ENCODE measurements around the gene CPNE2. TPM values are rescaled to one million over a fixed set of nuclear protein-coding genes. Genes with fewer than 3 reads are reported as not detected.

CPNE2 gene
- polyA plus RNA-seq, 1 experiment, result 80.6 TPM

- H3K36me3 ChIP-seq (ENCODE audit: control insufficient read depth, insufficient read depth, low read length), result no peaks in the 10 kb centered on the region
- H3K27me3 ChIP-seq (ENCODE audit: control insufficient read depth, insufficient read depth, low read length), result no peaks in the 10 kb centered on the region
- H3K4me3 ChIP-seq (ENCODE audit: low read depth, low read length), result peak overlapping the region; percentile 74
- POLR2A ChIA-PET, result interaction anchor here (0.6 kb wide), 1 partner anchor 30 kb away, joined by 3 read pairs; no protein-coding TSS in a partner anchor
- no peak for DNase-seq (ENCODE audit: low read depth)
- CTCF ChIA-PET, result interaction anchor here (1.1 to 1.9 kb wide), 8 partner anchors 10 to 331 kb away, joined by 4 to 15 read pairs (median 4); no protein-coding TSS in a partner anchor
- TF ChIP-seq, protein P1, sequence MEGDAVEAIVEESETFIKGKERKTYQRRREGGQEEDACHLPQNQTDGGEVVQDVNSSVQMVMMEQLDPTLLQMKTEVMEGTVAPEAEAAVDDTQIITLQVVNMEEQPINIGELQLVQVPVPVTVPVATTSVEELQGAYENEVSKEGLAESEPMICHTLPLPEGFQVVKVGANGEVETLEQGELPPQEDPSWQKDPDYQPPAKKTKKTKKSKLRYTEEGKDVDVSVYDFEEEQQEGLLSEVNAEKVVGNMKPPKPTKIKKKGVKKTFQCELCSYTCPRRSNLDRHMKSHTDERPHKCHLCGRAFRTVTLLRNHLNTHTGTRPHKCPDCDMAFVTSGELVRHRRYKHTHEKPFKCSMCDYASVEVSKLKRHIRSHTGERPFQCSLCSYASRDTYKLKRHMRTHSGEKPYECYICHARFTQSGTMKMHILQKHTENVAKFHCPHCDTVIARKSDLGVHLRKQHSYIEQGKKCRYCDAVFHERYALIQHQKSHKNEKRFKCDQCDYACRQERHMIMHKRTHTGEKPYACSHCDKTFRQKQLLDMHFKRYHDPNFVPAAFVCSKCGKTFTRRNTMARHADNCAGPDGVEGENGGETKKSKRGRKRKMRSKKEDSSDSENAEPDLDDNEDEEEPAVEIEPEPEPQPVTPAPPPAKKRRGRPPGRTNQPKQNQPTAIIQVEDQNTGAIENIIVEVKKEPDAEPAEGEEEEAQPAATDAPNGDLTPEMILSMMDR (IDR thresholded peaks at IDR 0.05; ENCODE audit: insufficient read depth, low read depth, low read length), result no peak
Measured at GRCh38 chr16:57091200-57091974, 996 bp upstream of the CPNE2 start.

DNA sequence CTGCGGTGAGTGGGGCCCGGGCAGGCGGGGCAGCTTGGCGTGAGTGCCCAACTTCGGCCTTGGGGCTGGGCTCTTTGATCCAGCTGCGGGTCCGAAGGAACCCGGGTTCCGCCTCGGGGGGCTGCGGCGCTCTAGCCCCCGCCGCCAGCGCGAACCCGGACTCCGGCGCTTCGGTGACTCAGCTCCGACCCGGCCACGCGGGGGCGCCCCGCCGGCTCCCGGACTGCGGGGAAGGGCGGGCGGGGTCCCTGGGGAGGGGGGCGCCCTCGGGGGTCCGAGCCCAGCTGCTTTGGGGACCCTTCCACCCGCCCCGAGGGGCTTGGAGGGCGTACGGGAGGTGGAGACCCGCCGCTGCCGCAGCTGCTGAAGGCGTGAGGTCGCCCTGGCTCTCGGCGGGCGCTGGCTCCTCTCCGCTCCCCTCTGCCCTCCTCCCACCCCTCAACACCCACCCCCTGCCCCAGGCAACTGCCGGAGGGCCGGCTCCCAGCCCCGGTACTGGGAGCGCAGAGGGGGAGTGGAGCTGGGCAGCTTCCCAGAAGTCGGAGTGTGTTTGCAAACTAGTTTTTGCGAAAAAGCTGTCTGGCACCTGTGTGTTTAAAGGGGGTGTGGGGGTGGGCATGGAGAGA, 516 bp downstream of the CPNE2 start:
- no peak for DNase-seq (ENCODE audit: low read depth)
- ChIA-PET POLR2A (no interaction called here), CTCF (interaction anchor here (0.6 to 2.6 kb wide), 36 partner anchors 9 to 614 kb away, joined by 3 to 19 read pairs (median 4); partner anchors contain the start of gene ARL2BP)
- H3K4me3 ChIP-seq (ENCODE audit: low read depth, low read length), result peak overlapping the region; percentile 74
- H3K27me3 ChIP-seq (ENCODE audit: control insufficient read depth, insufficient read depth, low read length), result no peaks in the 10 kb centered on the region
- H3K36me3 ChIP-seq (ENCODE audit: control insufficient read depth, insufficient read depth, low read length), result no peaks in the 10 kb centered on the region
- TF ChIP-seq, protein P1 (IDR thresholded peaks at IDR 0.05; ENCODE audit: insufficient read depth, low read depth, low read length), result peak; percentile 32

DNA sequence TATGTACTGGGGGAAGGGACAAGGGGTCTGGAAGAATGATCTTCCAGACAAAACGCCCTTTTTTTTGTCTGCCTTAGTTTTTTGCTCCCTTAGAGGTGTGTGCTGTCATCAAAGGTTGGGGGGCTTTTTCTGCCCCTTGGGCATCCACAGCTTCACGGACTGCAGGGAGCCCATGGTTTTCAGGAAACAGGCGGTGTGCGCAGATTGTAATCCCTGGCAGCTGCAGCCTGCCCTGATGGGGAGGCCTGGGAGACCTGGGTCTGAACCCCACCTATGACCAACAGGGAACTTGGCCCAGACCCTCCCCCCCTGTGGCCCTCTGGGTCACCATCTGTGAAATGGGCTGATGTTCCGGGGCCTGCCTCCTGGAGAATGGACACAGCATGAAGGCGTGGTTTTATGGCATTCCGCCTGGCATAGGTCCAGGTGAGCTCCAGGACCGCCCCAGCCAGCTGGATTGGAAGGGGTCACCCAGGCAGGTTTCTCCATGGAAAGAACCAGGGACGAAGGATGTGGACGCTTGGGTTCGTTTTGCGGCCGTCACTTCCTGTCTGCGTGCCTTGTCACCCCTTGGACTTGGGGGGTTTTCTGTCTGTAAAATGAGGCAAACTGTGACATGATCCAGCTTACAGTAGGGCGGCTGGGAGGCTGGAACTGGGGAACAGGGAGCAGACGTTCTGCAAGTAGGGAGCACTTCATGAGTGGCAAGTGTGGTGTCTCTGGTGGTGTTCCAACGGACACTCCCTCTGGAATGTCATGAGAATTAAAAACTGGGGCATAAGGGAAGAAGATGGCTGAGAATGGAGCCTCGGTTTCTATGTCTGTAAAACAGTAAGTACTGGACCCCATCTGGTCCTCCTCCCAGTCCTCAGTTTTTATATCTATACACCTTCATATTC, 1.5 kb downstream of the CPNE2 start:
- DNase-seq (ENCODE audit: low read depth), result no peak
- Histone ChIP-seq H3K4me3 (ENCODE audit: low read depth, low read length) (peak overlapping the region; percentile 74), H3K27me3 (ENCODE audit: control insufficient read depth, insufficient read depth, low read length) (no peaks in the 10 kb centered on the region), H3K36me3 (ENCODE audit: control insufficient read depth, insufficient read depth, low read length) (no peaks in the 10 kb centered on the region)
- ChIA-PET CTCF (interaction anchor here (0.6 to 2.6 kb wide), 17 partner anchors 10 to 352 kb away, joined by 3 to 19 read pairs (median 4); no protein-coding TSS in a partner anchor), POLR2A (interaction anchor here (0.7 kb wide), 1 partner anchor 9 kb away, joined by 19 read pairs; no protein-coding TSS in a partner anchor)
- TF ChIP-seq, protein P1 (IDR thresholded peaks at IDR 0.05; ENCODE audit: insufficient read depth, low read depth, low read length), result no peak

DNA sequence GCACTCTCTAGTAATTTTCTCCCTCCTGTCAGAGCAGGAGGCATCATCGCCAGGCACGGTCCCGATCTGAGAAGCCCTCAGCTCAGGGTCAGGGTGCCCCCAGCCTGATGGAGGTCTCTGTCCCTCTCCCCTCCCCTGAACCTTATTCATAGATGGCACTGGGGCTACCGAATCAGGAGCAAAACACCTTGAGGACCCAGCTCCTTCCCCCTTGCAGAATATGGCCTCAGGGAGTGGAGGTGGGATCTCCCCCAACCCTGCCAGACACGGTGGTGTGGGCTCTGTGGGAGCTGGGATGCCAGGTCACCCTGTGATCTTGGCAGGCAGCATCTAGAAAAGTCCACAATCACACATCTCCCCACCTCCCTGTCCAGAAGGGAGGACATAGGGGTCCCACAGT, 2.5 kb downstream of the CPNE2 start:
- Histone ChIP-seq H3K27me3 (ENCODE audit: control insufficient read depth, insufficient read depth, low read length) (no peaks in the 10 kb centered on the region), H3K36me3 (ENCODE audit: control insufficient read depth, insufficient read depth, low read length) (no peaks in the 10 kb centered on the region), H3K4me3 (ENCODE audit: low read depth, low read length) (no peak overlapping the region)
- TF ChIP-seq, protein P1 (IDR thresholded peaks at IDR 0.05; ENCODE audit: insufficient read depth, low read depth, low read length), result no peak
- DNase-seq (ENCODE audit: low read depth), result no peak
- POLR2A ChIA-PET, result no interaction called here
- CTCF ChIA-PET, result interaction anchor here (1.3 kb wide), 1 partner anchor 11 kb away, joined by 3 read pairs; no protein-coding TSS in a partner anchor
